IMR-90 (cell line): ENCODE measurements around the gene PRKD1. TPM values are rescaled to one million over a fixed set of nuclear protein-coding genes. Genes with fewer than 3 reads are reported as not detected.
A peak's percentile ranks its signal among the peaks of the same experiment; 100 is the strongest.

Experiments
- ATAC-seq: fragments of 200-7000 bp; cut with Tn5 transposase; 2 replicates; pipeline ENCODE4 v1.9.1; 2020; ENCODE audit warnings: low read depth, mild to moderate bottlenecking, moderate library complexity
- BruUV-seq: library from RNA; stranded (reverse); fragments of 400-500 nt; replicated peaks from 2 replicates; lab custom pipeline; 2021; lab: Mats Ljungman, UMichigan
- CTCF ChIA-PET: fragments of 300-600 bp; formaldehyde crosslinking; extraction: SDS; loops from one replicate; lab custom pipeline; 2021; ENCODE audit warnings: antibody characterized with exemption; lab: Yijun Ruan, JAX
- POLR2A ChIA-PET: fragments of 300-600 bp; sonication (Branson Sonifier 250); formaldehyde crosslinking; loops from one replicate; lab custom pipeline; 2022; ENCODE audit warnings: antibody characterized with exemption; ENCODE audit not compliant: unreplicated experiment; lab: Charles Lee
- DNase-seq: peaks from one replicate; pipeline ENCODE4 v3.0.0; 2013
- H2AFZ ChIP-seq: replicated peaks from 2 replicates; pipeline ENCODE3; 2013; ENCODE audit warnings: low read length, mild to moderate bottlenecking; ENCODE audit not compliant: poor library complexity
- H2AK5ac ChIP-seq: 2 replicates; pipeline ENCODE4 v1.6.1; 2013; ENCODE audit warnings: low read depth, low read length, inconsistent platforms
- H2AK9ac ChIP-seq: replicated peaks from 2 replicates; pipeline ENCODE3; 2013; ENCODE audit warnings: mild to moderate bottlenecking, low read depth, low read length, moderate library complexity; ENCODE audit not compliant: poor library complexity
- H2BK120ac ChIP-seq: 2 replicates; pipeline ENCODE4 v1.6.1; 2013; ENCODE audit warnings: low read depth, low read length, inconsistent platforms
- H2BK15ac ChIP-seq: 3 replicates; pipeline ENCODE4 v1.6.1; 2013; ENCODE audit warnings: low read depth, low read length, inconsistent platforms
- H2BK20ac ChIP-seq: 2 replicates; pipeline ENCODE4 v1.6.1; 2013; ENCODE audit warnings: low read depth, mild to moderate bottlenecking, inconsistent platforms, low read length, moderate library complexity
- H2BK5ac ChIP-seq: 2 replicates; pipeline ENCODE4 v1.6.1; 2013; ENCODE audit warnings: mild to moderate bottlenecking, low read depth, low read length, inconsistent platforms; ENCODE audit not compliant: poor library complexity, severe bottlenecking
- H3K14ac ChIP-seq: replicated peaks from 2 replicates; pipeline ENCODE4 v1.6.1; 2013; ENCODE audit warnings: low read depth, low read length, inconsistent platforms
- H3K18ac ChIP-seq: 2 replicates; pipeline ENCODE4 v1.6.1; 2013; ENCODE audit warnings: low read depth, low read length, control low read depth
- H3K23ac ChIP-seq: 2 replicates; pipeline ENCODE4 v1.6.1; 2013; ENCODE audit warnings: low read depth, low read length, inconsistent platforms
- H3K27ac ChIP-seq: 2 replicates; pipeline ENCODE4 v1.5.1; 2013; ENCODE audit warnings: mild to moderate bottlenecking, control low read depth, low read length; ENCODE audit not compliant: insufficient read depth
- H3K27me3 ChIP-seq: 2 replicates; pipeline ENCODE4 v1.6.1; 2013; ENCODE audit warnings: low read length; ENCODE audit not compliant: control insufficient read depth, insufficient read depth
- H3K36me3 ChIP-seq: 2 replicates; pipeline ENCODE4 v1.6.1; 2013; ENCODE audit warnings: low read length, mixed read lengths; ENCODE audit not compliant: control insufficient read depth, insufficient read depth
- H3K4ac ChIP-seq: 2 replicates; pipeline ENCODE4 v1.6.1; 2013; ENCODE audit warnings: low read depth, low read length, inconsistent platforms
- H3K4me1 ChIP-seq: 2 replicates; pipeline ENCODE4 v1.6.1; 2013; ENCODE audit warnings: low read length, mixed read lengths; ENCODE audit not compliant: control insufficient read depth, insufficient read depth
- H3K4me2 ChIP-seq: 2 replicates; pipeline ENCODE4 v1.6.1; 2013; ENCODE audit warnings: low read depth, mild to moderate bottlenecking, control low read depth, low read length, moderate library complexity
- H3K4me3 ChIP-seq: 2 replicates; pipeline ENCODE4 v1.5.1; 2013; ENCODE audit warnings: low read depth, mild to moderate bottlenecking, control low read depth, low read length, moderate library complexity; ENCODE audit not compliant: insufficient read depth
- H3K56ac ChIP-seq: 2 replicates; pipeline ENCODE4 v1.6.1; 2013; ENCODE audit warnings: low read length, inconsistent platforms; ENCODE audit not compliant: insufficient read depth; ENCODE audit errors: extremely low read depth
- H3K79me1 ChIP-seq, 2 experiments: 2 replicates each; pipeline ENCODE4 v1.6.1; 2013; ENCODE audit warnings: low read length in 2 of 2, inconsistent platforms in 1 of 2, low read depth in 1 of 2
- H3K9ac ChIP-seq: 2 replicates; pipeline ENCODE4 v1.6.1; 2013; ENCODE audit warnings: low read depth, low read length, control low read depth
- H3K9me1 ChIP-seq: 2 replicates; pipeline ENCODE4 v1.6.1; 2013; ENCODE audit warnings: low read length, inconsistent platforms; ENCODE audit not compliant: insufficient read depth
- H3K9me3 ChIP-seq: 2 replicates; pipeline ENCODE4 v1.6.1; 2013; ENCODE audit warnings: low read length; ENCODE audit not compliant: control insufficient read depth, insufficient read depth
- H4K20me1 ChIP-seq: 2 replicates; pipeline ENCODE4 v1.6.1; 2013; ENCODE audit warnings: low read length, inconsistent platforms; ENCODE audit not compliant: insufficient read depth
- H4K5ac ChIP-seq: 2 replicates; pipeline ENCODE4 v1.6.1; 2013; ENCODE audit warnings: mild to moderate bottlenecking, low read depth, low read length, control low read depth
- H4K8ac ChIP-seq, 2 experiments: 2 replicates each; pipeline ENCODE4 v1.6.1; 2013; ENCODE audit warnings: low read depth in 2 of 2, low read length in 2 of 2, control low read depth in 1 of 2, inconsistent platforms in 1 of 2
- H4K91ac ChIP-seq: 2 replicates; pipeline ENCODE4 v1.6.1; 2013; ENCODE audit warnings: low read depth, low read length, inconsistent platforms; ENCODE audit not compliant: insufficient read depth
- CHD1 ChIP-seq: IDR thresholded peaks from 2 replicates; pipeline ENCODE4 v1.6.1; 2012; ENCODE audit warnings: low read depth, low read length, improper control_type of control experiment
- CTCF ChIP-seq: conservative IDR thresholded peaks from 2 replicates; pipeline ENCODE4 v1.5.1; 2012; ENCODE audit warnings: mild to moderate bottlenecking, low read depth, low read length, improper control_type of control experiment
- RAD21 ChIP-seq: IDR thresholded peaks from 2 replicates; pipeline ENCODE4 v1.6.1; 2012; ENCODE audit warnings: low read length, improper control_type of control experiment
- SMC3 ChIP-seq: fragments of 150-350 bp; IDR thresholded peaks from 2 replicates; pipeline ENCODE4 v1.6.1; 2016; ENCODE audit warnings: low read depth, mild to moderate bottlenecking, antibody characterized with exemption, low read length, moderate library complexity
- WGBS, 2 experiments: methylation state at CpG; one replicate each; pipeline versions ENCODE4 v1.1.5 to v1.1.7; 2013; ENCODE audit warnings: missing lambda C conversion rate in 2 of 2; ENCODE audit not compliant: insufficient read length in 1 of 2; ENCODE audit errors: extremely low coverage in 2 of 2; 5-methylcytosine and 5-hydroxymethylcytosine counted together
- dilution Hi-C: fragments of 300-500 bp; cut with HindIII; formaldehyde crosslinking; loops from one replicate; pipeline ENCODE4 v1.14.3; 2018; ENCODE audit warnings: low sequenced_read_pairs; ENCODE audit not compliant: unreplicated experiment
- in situ Hi-C: fragments of 300-500 bp; cut with MboI; formaldehyde crosslinking; loops from 3 replicates; pipeline ENCODE4 v1.14.3; 2019; ENCODE audit warnings: low sequenced_read_pairs, inconsistent platforms, mixed read lengths
- intact Hi-C: fragments of 100-400 bp; cut with micrococcal nuclease; formaldehyde crosslinking; loops from 2 replicates; pipeline ENCODE4 v1.10.0; 2022
- polyA plus RNA-seq, 3 experiments: library from polyadenylated mRNA; depleted of rRNA; stranded (reverse); fragments of >200 nt; gene quantifications; 2 replicates each; pipeline ENCODE4 v1.2.3, GENCODE V29; 2012; ENCODE audit warnings: low replicate concordance in 1 of 3
- total RNA-seq: library from RNA; depleted of rRNA; stranded (reverse); fragments of >200 nt; gene quantifications from 2 replicates; pipeline ENCODE4 v1.2.3, GENCODE V29; 2012

The PRKD1 gene
- total and polyA plus RNA-seq, 2 of the 4 experiments (the other 2 are of a cell fraction), result 12.9 to 14.2 TPM

GRCh38 chr14:29529418-29529817 lies 398.2 kb downstream of the PRKD1 start:
- no peaks in the 10 kb centered on the region for H3K36me3 ChIP-seq

More at GRCh38 chr14:29529418-29529817, 398.2 kb downstream of the PRKD1 start:
- DNase-seq, result peak; percentile 13
- Histone ChIP-seq H3K4me2 (no peak overlapping the region), H4K5ac (no peak overlapping the region), H3K9me1 (no peaks in the 10 kb centered on the region), H3K27ac (no peak overlapping the region), H2BK5ac (no peak overlapping the region), H3K9ac (no peak overlapping the region), H4K20me1 (no peaks in the 10 kb centered on the region), H3K4ac (no peak overlapping the region), H2BK20ac (no peak overlapping the region), H3K9me3 (no peaks in the 10 kb centered on the region), H4K91ac (no peak overlapping the region), H2AK9ac (no peak overlapping the region), H2BK120ac (no peak overlapping the region), H3K18ac (no peak overlapping the region), H3K23ac (no peak overlapping the region), H2AFZ (no peak overlapping the region), H3K4me1 (no peaks in the 10 kb centered on the region), H4K8ac (no peak overlapping the region), H3K14ac (no peak overlapping the region), H3K79me1 (no peaks in the 10 kb centered on the region), H2BK15ac (no peak overlapping the region), H3K56ac (no peak overlapping the region), H3K4me3 (no peak overlapping the region), H3K27me3 (peaks cover 10% of the 10 kb centered on the region; the same call in 1 of the 2 replicates), H2AK5ac (no peak overlapping the region)
- no CpG with 5 or more reads among the region's 7 CpGs for WGBS, 2 experiments
- ChIA-PET CTCF (interaction anchor here (0.7 to 1.3 kb wide), 7 partner anchors 11 to 772 kb away, joined by 3 to 6 read pairs (median 3); no protein-coding TSS in a partner anchor), POLR2A (no interaction called here)
- in situ Hi-C loops, result loop anchor here (10.0 kb wide), 2 partner anchors 305 to 515 kb away; no protein-coding TSS in a partner anchor
- dilution Hi-C loops, result no loop called here
- ATAC-seq, result peak; percentile 46; the same call in 1 of the 2 replicates
- TF ChIP-seq RAD21 (peak; percentile 43), CHD1 (no peak), CTCF (peak; percentile 48), SMC3 (peak; percentile 29)
- no TSS peak for BruUV-seq
- intact Hi-C loops, result loop anchor here (5.0 kb wide), 1 partner anchor 372 kb away; no protein-coding TSS in a partner anchor
